BE2C (cell line): ENCODE data around the gene CCDC39. TPM values are rescaled to one million over a fixed set of nuclear protein-coding genes. Genes with fewer than 3 reads are reported as not detected.

Experiments used
- DNase-seq: peaks from one replicate; pipeline ENCODE4 v3.0.0-alpha.2; 2020
- H3K27me3 ChIP-seq: fragments of 250-450 bp; sonication (Bioruptor Pico); 2 replicates; pipeline ENCODE4 v1.5.1; 2020; ENCODE audit warnings: mild to moderate bottlenecking
- H3K36me3 ChIP-seq: fragments of 250-450 bp; sonication (Bioruptor Pico); 2 replicates; pipeline ENCODE4 v1.5.1; 2020; ENCODE audit warnings: mild to moderate bottlenecking
- H3K4me1 ChIP-seq: fragments of 250-450 bp; sonication (Bioruptor Pico); 2 replicates; pipeline ENCODE4 v1.5.1; 2020
- H3K4me3 ChIP-seq: 2 replicates; pipeline ENCODE4 v1.5.1; 2011; ENCODE audit warnings: low read depth, low read length
- H3K9me3 ChIP-seq: fragments of 250-450 bp; sonication (Bioruptor Pico); 2 replicates; pipeline ENCODE4 v1.5.1; 2020
- polyA plus RNA-seq: library from polyadenylated mRNA; unstranded; fragments of >200 nt; gene quantifications from one replicate; pipeline ENCODE4 v1.2.1, GENCODE V29; 2012; ENCODE audit warnings: low read depth, missing spikeins; ENCODE audit not compliant: insufficient read length, insufficient read depth
- TF ChIP-seq, protein P1 (sequence below): IDR thresholded peaks from 2 replicates; pipeline ENCODE4 v1.5.1; 2012; ENCODE audit warnings: mild to moderate bottlenecking, low read depth, low read length

Gene CCDC39
- not detected for polyA plus RNA-seq

DNA sequence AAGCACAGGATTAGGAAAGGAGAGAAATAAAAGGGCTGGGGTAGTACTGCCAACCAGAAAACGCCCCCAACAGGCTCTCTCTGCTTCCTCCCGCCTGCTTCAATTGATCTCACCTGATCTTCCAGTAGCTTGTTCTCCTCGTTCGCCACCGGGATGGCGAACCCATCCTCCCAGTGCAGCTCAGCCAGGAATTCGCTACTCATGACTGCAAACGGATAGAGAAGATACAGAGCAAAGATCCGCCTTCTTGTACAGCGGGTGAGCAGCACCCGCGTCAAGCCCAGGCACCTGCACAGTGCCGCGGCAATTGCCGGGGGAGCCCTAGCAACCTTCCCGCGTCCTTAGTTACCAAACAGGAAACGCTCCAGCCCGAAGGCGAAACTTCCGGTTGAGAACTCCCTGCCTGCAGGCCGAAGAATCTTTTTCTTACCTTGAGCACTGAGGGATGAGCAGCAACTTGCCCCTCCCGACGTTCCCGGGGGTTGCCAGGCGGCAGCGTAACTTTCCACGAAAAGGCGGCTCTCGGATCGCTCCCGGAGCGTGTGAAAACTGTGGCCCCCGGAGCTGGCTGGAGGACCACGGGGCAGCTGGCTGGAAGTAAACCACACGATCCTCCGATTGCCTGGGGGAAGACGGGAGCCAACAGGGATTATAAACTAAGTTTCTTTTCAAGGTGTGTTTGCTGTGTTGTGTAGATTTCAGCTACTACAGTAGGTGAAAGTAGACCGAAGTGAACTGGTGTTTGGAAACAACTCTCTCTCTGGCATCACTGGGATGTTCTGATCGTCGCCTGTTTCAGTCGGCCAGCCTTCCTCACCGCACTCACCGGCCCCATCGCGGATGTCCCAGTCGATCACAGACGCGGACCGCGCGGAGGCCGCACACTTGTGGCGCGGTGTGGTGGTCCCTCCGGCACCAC lies at the start of gene CCDC39:
TSS of gene CCDC39 (minus strand) at position 312 of the 919 bp plus-strand sequence. CDS start at position 203, 109 bp downstream.
- TF ChIP-seq, protein P1, sequence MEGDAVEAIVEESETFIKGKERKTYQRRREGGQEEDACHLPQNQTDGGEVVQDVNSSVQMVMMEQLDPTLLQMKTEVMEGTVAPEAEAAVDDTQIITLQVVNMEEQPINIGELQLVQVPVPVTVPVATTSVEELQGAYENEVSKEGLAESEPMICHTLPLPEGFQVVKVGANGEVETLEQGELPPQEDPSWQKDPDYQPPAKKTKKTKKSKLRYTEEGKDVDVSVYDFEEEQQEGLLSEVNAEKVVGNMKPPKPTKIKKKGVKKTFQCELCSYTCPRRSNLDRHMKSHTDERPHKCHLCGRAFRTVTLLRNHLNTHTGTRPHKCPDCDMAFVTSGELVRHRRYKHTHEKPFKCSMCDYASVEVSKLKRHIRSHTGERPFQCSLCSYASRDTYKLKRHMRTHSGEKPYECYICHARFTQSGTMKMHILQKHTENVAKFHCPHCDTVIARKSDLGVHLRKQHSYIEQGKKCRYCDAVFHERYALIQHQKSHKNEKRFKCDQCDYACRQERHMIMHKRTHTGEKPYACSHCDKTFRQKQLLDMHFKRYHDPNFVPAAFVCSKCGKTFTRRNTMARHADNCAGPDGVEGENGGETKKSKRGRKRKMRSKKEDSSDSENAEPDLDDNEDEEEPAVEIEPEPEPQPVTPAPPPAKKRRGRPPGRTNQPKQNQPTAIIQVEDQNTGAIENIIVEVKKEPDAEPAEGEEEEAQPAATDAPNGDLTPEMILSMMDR = no peak
- Histone ChIP-seq H3K27me3 (peaks cover 18% of the 10 kb centered on the region), H3K4me3 (peak within 1 kb of the TSS; percentile 90), H3K9me3 (no peaks in the 10 kb centered on the region), H3K4me1 (no peaks in the 10 kb centered on the region), H3K36me3 (no peaks in the 10 kb centered on the region)
- peak; percentile 85 for DNase-seq

DNA sequence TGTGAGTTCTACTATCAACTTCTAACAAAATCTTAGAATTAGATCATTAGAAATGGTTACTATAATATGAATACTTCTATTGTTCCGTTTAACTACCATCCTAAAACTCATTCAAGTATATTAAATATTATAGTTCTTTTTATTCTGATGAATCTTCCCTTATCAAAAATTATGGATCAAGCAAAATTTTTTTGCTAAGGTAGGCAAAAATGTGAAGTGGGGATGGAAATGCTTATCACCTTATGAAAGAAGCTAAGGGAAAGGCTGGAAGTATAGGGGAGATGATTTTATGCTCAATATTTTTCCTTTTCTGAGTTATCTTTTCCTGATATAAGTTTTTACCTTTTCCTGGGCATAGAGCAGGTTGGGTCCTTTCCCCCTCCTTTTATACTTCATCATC lies 40.7 kb upstream of the CCDC39 start:
- Histone ChIP-seq H3K9me3 (no peaks in the 10 kb centered on the region), H3K36me3 (no peaks in the 10 kb centered on the region), H3K27me3 (no peaks in the 10 kb centered on the region), H3K4me1 (no peaks in the 10 kb centered on the region), H3K4me3 (no peak overlapping the region)
- TF ChIP-seq, protein P1 = no peak
- DNase-seq = no peak

DNA sequence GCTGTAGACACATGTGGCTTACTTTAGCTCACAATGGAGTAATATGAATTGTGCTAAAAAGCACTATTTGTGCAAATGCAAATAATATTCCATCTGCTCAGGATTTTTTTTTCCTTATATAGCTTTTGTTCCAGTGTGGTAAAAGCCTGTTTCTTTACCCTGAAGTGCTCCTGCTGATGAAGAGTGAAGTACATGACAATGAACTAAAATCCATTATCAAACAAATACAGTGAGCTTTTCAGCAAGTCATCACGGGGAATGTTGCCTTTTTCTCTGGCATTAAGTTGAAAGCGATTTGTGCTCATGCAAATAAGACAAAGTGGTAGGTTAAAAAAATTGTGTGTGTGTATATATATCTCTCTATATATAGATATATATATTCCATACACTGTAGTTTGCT lies 28.6 kb upstream of the CCDC39 start:
- no peak for DNase-seq
- TF ChIP-seq, protein P1 = no peak
- Histone ChIP-seq H3K4me3 (no peak overlapping the region), H3K36me3 (no peaks in the 10 kb centered on the region), H3K27me3 (no peaks in the 10 kb centered on the region), H3K4me1 (no peaks in the 10 kb centered on the region), H3K9me3 (no peaks in the 10 kb centered on the region)

DNA sequence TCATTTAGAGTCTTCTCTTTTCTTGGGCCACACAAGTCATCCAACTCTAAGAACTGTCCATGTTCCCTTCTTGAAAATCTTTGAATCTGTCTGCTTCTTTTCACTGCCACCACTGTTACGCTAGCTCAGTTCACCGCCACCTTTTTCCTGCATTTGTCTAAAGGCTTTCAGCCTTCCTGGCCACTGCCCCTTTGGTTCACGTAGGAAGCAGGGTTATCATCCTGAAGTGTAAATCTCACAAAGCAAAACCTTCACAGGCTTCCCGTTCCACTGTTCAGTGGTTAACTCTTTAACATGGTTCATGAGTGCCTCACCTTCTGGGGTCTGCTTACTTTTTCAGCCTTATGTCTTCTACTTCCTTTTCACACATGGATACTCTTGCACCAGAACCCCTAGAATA lies 26.3 kb upstream of the CCDC39 start:
- Histone ChIP-seq H3K36me3 (no peaks in the 10 kb centered on the region), H3K4me3 (no peak overlapping the region)

DNA sequence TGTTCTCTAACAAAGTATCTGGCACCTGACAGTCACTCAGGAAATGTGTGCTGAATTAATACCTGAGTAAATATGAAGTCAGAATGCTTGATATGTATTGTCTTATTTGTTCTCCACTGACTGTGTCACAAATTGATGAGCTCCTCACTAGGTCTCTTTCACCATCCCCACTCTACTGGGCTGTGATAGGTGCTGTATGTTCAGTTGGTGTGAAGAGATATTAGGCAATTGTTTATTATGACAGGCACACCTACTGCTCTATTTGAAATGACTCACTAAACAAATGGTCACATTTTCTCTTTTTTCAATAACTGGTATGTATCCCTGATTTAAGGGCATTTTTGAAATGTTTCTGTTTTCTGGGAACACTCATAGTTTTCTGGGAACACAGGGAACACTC lies 25.2 kb upstream of the CCDC39 start:
- TF ChIP-seq, protein P1 = no peak
- no peaks in the 10 kb centered on the region for H3K36me3 ChIP-seq

More for the DNA sequence above, 26.3 kb upstream of the CCDC39 start:
- H3K4me1 ChIP-seq = no peaks in the 10 kb centered on the region
- H3K9me3 ChIP-seq = no peaks in the 10 kb centered on the region
- H3K27me3 ChIP-seq = no peaks in the 10 kb centered on the region
- no peak for DNase-seq
- TF ChIP-seq, protein P1 = no peak

DNA sequence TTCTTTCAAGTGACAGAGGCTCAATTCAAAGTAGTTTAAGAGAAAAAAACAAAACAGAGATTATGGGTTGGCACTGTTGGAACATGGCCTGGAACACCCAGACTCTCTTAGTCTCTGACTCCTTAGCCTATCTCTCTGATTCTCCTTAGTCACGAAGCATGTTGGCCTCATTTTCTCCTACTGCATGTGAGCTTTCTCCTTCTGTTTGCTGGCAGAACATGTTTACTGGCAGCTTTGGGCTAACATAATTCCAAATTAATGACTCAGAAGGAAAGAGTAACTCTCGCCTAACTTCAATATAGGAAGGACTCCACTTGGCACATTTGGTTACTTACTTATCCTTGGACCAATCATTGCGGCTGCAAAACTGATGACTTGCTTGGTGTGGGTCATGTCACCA lies 21.7 kb upstream of the CCDC39 start:
- DNase-seq = no peak
- TF ChIP-seq, protein P1 = no peak

More for the DNA sequence above, 25.2 kb upstream of the CCDC39 start:
- no peaks in the 10 kb centered on the region for H3K9me3 ChIP-seq
- no peak overlapping the region for H3K4me3 ChIP-seq
- DNase-seq = no peak
- no peaks in the 10 kb centered on the region for H3K4me1 ChIP-seq
- H3K27me3 ChIP-seq = no peaks in the 10 kb centered on the region

More for the DNA sequence above, 21.7 kb upstream of the CCDC39 start:
- no peaks in the 10 kb centered on the region for H3K36me3 ChIP-seq
- H3K4me1 ChIP-seq = no peaks in the 10 kb centered on the region
- H3K4me3 ChIP-seq = no peak overlapping the region
- H3K9me3 ChIP-seq = no peaks in the 10 kb centered on the region
- H3K27me3 ChIP-seq = no peaks in the 10 kb centered on the region
